HG03135 (cell line): ENCODE data around the gene ATG2B.

Experiments
- ATAC-seq: cut with Tn5 transposase; IDR thresholded peaks from one replicate; pipeline ENCODE4 v1.9.1; 2021; ENCODE audit warnings: mild to moderate bottlenecking, moderate library complexity; ENCODE audit not compliant: unreplicated experiment

Gene ATG2B

GRCh38 chr14:96272777-96273473 is 90.2 kb downstream of the ATG2B start:
- no peak for ATAC-seq

- no peak for ATAC-seq
Observed at GRCh38 chr14:96271421-96271762, 91.7 kb downstream of the ATG2B start.

- ATAC-seq, result no peak
Observed at GRCh38 chr14:96270565-96271420, 92.3 kb downstream of the ATG2B start.

GRCh38 chr14:96269359-96269710 is 93.8 kb downstream of the ATG2B start:
- ATAC-seq, result no peak

GRCh38 chr14:96268431-96269358 is 94.4 kb downstream of the ATG2B start:
- ATAC-seq, result no peak

GRCh38 chr14:96267916-96268315 is 95.2 kb downstream of the ATG2B start:
- no peak for ATAC-seq

- no peak for ATAC-seq
Observed at GRCh38 chr14:96267336-96267735, 95.8 kb downstream of the ATG2B start.

GRCh38 chr14:96265383-96266095 is 97.6 kb downstream of the ATG2B start:
- ATAC-seq, result no peak

GRCh38 chr14:96264853-96265252 is 98.3 kb downstream of the ATG2B start:
- no peak for ATAC-seq

GRCh38 chr14:96264200-96264553 is 99.0 kb downstream of the ATG2B start:
- ATAC-seq, result no peak

GRCh38 chr14:96263347-96264199 is 99.6 kb downstream of the ATG2B start:
- ATAC-seq, result no peak

GRCh38 chr14:96261772-96262655 is 101.1 kb downstream of the ATG2B start:
- no peak for ATAC-seq

GRCh38 chr14:96261053-96261452 is 102.1 kb downstream of the ATG2B start:
- no peak for ATAC-seq

GRCh38 chr14:96260341-96260821 is 102.8 kb downstream of the ATG2B start:
- ATAC-seq, result no peak

- no peak for ATAC-seq
Observed at GRCh38 chr14:96257900-96258299, 105.2 kb downstream of the ATG2B start.

- ATAC-seq, result no peak
Observed at GRCh38 chr14:96257056-96257455, 106.1 kb downstream of the ATG2B start.

- no peak for ATAC-seq
Observed at GRCh38 chr14:96256407-96256806, 106.7 kb downstream of the ATG2B start.

- no peak for ATAC-seq
Observed at GRCh38 chr14:96255501-96256366, 107.4 kb downstream of the ATG2B start, which contains the start of gene BDKRB1. Gene BDKRB1, plus strand, starts transcription at chr14:96256210. Its CDS starts 7,473 bp downstream, at chr14:96263683.
